GM19452 (cell line): Measurements from ENCODE around the gene SAMD14.

Experiments
- ATAC-seq: cut with Tn5 transposase; IDR thresholded peaks from one replicate; pipeline ENCODE4 v1.9.1; 2021; ENCODE audit not compliant: unreplicated experiment

The SAMD14 gene

GRCh38 chr17:50129728-50130558, at the start of gene SAMD14:
SAMD14 (minus strand) TSS chr17:50130160; CDS start chr17:50124959, 5,201 bp downstream.
- ATAC-seq: no peak

DNA sequence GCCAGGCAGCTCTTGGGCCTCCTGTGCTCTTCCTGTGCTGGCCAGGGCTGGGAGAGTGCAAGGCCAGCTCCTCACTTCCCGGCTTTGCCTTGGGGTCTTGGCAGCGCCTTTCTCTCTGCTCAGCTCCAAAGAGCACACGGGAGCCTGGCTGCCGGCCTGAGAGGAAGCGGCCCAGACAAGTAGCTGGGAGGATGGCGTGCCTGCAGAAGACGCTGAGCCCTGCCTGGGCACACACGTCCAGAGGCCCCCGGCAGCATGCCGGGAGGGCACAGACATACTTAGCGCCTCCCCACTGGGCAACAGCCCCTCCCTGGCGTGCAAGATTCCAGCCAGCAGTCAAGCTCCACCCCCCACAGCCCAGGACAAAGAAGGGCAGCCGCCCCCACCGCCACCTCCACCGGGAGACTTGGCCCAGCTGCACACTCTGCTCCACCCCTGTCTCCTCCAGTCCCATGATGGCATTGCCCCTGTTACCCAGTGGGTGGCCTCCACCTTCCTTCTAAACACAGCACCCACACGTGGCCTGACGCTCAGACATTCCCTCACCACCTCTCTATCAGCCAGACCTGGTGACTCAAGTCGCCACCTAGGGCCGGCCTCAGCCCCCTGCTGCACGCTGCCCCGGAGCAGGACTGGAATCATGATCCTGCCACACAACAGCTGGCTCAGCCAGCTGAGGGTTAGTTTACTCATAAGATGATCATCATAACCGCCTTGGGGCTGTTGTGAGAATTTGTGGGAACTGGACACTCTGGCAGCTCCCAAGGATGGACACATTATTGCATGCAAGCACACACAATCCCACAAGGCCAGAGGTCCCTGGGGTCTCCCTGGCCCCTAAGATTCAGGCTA, 48.2 kb upstream of the SAMD14 start:
- no peak for ATAC-seq

- ATAC-seq: no peak
These were observed 47.5 kb upstream of the SAMD14 start for GRCh38 chr17:50177476-50177875.

DNA sequence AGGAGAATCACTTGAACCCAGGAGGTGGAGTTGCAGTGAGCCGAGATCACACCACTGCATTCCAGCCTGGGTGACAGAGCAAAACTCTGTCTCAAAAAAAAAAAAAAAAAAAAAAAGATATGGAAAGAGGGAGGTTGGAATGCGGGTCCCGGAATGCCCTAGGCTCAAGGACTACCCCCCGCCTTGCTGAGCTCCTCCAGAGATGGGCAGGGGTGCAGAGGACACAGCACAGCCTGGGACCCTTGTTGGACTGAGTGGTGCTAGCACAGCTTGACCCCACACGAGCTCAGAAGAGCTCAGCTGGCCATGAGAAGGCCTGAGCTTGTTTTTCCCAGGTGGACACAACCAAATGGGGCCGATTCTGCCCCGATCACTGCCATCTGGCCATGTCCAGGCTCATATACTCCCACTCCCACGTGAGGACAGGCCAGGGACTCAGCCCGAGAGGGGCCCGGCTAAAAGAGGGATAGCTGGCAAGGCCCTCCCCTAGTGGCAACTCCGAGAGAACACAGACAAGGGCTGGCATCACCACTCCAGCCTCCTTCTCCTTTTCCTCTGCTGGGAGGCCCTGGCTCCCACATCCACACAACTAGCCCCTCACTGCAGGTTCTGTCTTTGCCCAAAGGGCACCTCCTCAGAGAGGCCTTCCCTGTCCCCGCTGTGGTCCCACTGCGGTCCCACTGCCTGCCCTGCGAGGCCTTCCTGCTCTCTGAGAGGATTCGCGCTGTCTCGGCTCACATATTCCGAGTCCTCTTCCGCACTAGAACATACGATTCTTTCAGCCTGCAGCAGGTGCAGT, 46.8 kb upstream of the SAMD14 start:
- no peak for ATAC-seq

- no peak for ATAC-seq
These were observed 45.3 kb upstream of the SAMD14 start for GRCh38 chr17:50175035-50175807.

DNA sequence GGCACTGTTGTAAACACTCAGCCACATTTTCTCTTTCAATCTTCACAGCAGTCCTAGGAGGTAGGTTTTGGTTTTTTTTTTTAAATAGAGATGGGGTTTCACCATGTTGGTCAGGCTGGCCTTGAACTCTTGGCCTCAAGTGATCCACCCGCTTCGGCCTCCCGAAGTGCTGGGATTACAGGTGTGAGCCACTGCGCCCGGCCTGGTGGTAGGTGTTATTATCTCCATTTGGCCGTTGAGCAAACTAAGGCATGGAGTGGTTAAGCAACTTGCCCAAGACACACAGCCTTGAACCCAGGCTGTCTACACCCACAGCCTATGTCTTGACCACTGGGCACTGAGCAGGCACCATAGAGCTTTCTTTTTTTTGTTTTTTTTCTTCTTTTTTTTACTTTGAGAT, 44.5 kb upstream of the SAMD14 start:
- no peak for ATAC-seq

DNA sequence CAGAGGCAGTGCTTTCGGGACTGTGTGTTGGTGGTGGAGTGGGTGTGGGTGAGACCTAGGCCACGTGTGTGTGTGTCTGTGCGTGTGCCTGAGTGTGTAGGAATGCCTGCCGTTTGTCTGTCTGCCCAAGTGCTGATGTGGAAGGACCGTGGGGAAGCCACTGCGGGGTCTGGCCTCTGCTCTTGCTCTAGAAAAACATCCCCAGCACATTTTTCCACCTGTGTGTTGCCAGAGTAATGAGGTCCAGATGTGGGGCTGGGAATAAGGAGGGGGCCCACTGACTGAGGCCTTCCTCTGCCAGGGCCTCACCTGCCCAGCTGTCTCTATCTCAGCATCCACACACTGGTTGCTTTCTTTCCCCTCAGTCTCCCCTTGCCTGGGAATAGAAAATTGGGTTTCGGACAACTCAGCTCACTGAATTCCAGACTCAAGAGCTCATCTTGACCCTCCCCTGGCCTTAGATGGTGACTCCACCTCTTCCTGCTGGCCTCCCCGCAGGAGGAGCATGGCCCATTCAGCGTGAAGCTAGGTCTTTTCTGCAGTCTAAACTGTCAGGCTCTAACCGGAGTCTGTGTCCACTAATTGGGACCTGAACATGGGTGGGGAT, 43.5 kb upstream of the SAMD14 start:
- no peak for ATAC-seq

DNA sequence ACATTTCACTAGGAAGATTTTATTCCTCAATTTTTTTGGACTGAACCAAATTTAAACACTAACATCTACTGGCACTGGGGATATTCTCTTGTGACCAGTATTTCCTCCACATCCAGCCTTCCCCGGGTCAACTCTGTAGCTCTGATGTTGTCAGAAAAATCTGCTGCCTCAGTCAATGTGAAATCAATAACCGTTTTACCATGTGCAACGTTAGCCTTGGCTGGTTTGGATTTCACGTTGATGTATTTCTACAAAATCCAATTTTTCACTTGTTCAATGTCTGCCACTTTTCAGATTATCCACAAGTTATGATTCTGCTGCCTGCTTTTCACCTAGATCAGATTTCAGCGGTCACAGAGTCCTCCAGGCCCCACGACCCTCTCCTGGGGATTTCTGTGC, 43.0 kb upstream of the SAMD14 start:
- no peak for ATAC-seq

DNA sequence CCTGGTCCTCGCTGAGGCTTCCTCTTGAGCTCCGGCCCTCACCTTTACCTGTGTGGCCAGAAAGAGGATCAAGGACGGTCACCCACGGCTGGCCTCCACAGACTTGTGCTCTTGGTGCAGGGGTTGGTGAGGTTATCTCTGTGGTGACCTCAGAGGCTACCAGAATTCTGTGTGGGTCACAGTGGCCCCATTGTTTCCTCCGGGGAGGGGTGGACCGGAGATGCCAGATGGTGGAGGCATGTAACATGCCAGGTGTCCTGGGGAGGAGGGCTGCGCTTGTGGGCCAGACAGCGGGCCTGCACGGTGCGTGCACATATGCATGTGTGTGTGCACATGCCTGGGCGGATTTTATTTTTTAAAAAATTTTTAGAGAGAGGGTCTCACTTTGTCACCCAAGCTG, 42.2 kb upstream of the SAMD14 start:
- ATAC-seq: no peak

DNA sequence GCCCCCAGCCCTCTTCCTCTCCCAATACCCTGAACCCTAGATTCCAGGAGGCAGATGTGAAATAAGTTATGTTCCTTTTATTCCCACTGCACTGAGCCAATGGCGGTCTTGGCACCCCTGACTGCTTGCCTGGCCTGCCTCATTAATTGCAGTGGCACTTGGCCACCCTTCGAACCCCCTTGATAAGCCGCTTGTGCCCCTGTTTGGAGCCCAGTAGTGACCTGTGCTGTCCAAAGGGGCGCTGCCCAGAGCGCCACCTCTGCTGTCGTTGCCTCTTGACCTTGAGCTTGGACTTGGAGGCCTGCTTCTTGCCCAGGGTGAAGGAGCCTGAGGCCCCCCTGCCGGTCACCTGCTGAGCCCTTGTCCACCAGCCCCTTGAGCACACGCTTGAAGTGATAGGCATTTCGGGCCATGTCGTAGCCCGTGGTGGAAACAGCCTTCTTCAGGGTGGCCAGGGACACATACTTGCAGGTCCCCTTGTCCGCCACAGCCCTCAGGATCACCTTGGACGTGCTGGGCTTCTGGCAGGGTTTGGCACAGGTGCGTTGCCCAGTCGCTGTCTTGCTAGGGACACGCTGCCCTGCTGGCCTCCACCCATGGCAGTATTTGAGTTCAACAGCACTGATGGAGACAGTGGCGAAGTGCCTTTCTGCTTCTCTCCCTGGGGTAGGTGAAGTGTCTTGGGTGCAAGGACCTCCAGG, 41.6 kb upstream of the SAMD14 start:
- ATAC-seq: no peak

DNA sequence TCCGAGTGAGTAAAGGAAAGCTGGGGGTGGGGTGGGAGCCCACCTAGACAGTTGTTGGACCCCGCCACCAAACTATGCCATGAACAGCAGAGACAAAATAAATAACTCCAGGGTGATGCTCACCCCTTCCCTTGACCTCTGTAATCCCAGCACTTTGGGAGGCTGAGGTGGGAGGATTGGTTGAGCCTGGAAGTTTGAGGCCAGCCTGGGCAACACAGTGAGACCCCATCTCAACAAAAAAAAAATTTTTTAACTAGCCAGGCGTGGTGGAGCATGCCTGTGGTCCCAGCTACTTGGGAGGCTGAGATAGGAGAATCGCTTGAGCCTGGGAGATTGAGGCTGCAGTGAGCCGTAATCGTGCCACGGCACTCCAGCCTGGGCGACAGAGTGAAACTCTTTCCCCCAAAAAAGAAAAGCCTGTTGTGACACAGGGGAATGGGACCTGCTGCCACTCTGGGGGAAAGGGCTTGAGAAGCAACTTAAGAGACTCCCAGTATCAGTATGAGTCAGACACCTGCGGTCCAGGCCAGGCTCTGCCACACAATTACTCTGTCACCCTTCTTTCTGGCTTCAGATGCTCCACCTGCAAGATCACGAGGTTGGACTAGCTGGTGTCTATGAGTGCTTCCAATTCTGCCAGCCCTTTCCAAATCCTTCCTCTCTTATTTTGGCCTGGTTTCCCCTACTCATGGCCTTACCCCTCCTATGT, 40.9 kb upstream of the SAMD14 start:
- ATAC-seq: peak; percentile 70

GRCh38 chr17:50169881-50170459, 40.0 kb upstream of the SAMD14 start:
- no peak for ATAC-seq

GRCh38 chr17:50169121-50169764, 39.3 kb upstream of the SAMD14 start:
- ATAC-seq: no peak

DNA sequence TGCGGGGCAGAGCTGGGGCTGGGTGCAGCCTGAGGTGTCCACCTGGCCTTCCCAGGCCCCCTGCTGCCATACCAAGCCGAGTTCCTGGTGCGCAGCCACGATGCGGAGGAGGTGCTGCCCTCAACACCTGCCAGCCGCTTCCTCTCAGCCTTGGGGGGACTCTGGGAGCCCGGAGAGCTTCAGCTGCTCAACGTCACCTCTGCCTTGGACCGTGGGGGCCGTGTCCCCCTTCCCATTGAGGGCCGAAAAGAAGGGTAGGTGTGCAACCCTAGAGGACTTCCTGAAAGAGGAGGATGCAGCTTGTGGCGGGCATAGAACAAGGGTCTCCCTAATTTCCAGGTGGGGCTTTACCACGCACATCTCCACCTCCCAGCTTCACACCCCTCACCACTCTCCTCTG, 38.4 kb upstream of the SAMD14 start:
- no peak for ATAC-seq

DNA sequence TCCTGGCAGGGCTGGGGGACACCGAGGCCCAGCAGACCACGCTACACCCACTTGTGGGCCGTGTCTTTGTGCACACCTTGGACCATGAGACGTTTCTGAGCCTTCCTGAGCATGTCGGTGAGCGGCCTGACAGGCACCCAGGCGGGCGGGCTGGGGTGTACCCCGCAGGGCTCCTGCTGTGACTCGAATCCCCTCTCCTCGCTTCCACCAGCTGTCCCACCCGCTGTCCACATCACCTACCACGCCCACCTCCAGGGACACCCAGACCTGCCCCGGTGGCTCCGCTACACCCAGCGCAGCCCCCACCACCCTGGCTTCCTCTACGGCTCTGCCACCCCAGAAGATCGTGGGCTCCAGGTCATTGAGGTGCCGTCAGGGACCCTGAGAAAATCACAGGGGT, 37.4 kb upstream of the SAMD14 start:
- ATAC-seq: no peak

- ATAC-seq: no peak
These were observed 36.7 kb upstream of the SAMD14 start for GRCh38 chr17:50166518-50167181.

GRCh38 chr17:50165867-50166517, 36.0 kb upstream of the SAMD14 start, which contains the start of gene SGCA:
SGCA (plus strand) TSS chr17:50166005; CDS start chr17:50166041, 36 bp downstream.
- ATAC-seq: no peak
